Measurements from ENCODE around the gene PRKCD.

PRKCD gene

DNA sequence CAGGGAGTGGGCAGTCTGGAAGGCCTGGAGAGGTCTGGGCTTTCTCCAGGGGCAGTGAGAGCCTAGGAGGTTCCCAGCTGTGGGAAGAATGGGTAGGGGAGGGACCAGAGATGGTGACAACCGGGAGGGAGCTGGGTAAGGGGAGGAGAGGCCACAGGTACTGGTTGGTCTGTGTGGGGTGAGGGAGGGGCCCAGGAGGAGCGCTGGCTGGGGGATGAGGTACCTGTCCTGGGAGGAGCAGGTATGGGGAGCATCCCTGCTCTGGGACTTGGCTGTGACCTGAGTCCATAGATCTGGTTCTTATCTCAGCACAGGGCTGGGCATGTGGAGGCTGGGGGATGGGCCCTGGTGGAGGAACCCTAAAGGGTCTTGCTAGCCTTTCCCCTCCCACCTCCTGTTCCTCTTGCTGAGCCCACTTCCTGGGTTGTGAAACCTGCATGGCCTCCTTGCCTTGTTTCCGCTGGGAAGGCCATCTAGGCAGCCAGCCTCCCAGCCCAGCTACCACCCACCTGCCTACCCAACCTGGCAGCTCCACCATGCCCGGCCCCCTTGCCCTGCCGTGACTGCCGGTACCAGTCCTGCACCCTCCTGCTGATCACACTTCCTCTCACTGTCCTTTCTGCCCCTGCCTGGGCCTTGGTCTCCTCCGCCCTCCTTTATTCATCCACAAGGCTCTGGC is 11.0 kb downstream of the PRKCD start:
- DNase-seq, result no peak

GRCh38 chr3:53173107-53173506 is 12.1 kb downstream of the PRKCD start:
- DNase-seq, result no peak

GRCh38 chr3:53174346-53175250 is 13.6 kb downstream of the PRKCD start:
- no peak for DNase-seq

- DNase-seq, result no peak
Measured at GRCh38 chr3:53175613-53176540, 14.9 kb downstream of the PRKCD start.

- DNase-seq, result no peak
Measured at GRCh38 chr3:53178246-53178645, 17.2 kb downstream of the PRKCD start.

DNA sequence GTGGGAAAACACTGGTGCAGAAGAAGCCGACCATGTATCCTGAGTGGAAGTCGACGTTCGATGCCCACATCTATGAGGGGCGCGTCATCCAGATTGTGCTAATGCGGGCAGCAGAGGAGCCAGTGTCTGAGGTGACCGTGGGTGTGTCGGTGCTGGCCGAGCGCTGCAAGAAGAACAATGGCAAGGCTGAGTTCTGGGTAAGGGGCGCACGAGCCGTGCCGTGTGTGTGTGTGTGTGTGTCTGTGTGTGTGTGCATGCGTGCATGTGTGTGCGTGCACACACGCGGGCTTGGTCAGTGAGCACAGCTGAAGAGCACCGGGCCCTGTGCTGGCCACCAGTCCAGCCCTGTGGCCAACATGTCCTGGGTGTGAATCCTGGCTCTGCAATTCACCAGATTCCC is 18.6 kb downstream of the PRKCD start:
- DNase-seq, result no peak

DNA sequence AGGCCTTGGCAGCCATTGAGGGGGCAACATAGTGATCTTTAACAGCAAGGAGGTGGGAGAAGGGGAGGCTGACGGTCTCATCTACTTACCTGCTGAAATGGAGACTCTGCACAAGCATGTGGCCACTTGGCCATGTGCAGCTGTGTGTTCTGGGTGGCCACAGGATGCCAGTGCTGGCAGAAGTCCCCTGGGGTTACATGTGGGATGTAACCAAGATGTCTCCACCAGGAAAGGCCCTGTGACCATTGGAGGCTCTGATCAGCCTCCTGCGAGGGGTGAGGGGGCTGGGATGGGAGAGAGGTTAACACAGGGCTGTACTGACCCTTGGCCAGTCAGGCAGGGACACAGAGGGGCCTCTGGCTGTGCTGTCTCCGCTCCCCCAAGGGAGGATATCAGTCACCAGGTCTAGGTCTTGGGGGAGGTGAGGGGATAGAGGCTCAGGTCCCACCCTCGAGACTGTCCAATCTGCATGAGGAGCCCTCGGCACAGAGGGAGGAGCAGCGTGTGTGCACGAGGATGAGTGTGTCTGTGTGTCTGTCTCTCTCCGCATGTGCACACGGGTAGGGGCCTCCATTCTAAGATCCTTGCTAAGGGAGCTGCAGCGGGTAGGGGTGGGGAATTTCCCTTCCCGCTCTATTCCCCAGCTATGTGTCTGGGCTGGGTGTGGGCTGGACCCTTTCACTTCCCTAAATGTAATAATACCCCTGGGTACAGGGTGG is 19.5 kb downstream of the PRKCD start:
- DNase-seq, result no peak

- no peak for DNase-seq
Measured at GRCh38 chr3:53181024-53181371, 20.0 kb downstream of the PRKCD start.

DNA sequence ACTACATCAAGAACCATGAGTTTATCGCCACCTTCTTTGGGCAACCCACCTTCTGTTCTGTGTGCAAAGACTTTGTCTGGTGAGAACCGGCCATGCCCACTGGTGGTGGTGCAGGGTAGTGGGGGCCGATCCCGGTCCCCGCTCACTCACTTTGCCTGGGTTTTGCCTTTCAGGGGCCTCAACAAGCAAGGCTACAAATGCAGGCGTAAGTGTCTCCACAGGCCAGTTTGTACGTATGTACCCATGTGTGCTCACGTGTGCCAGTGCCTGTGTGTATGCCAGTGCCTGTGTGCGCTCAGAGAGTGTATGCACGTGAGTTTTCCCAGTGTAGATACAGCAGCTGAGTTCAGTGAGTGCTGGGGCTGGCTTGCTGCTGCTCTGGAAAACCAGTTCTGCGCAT is 20.5 kb downstream of the PRKCD start:
- no peak for DNase-seq

GRCh38 chr3:53182764-53183355 is 21.9 kb downstream of the PRKCD start:
- DNase-seq, result no peak

DNA sequence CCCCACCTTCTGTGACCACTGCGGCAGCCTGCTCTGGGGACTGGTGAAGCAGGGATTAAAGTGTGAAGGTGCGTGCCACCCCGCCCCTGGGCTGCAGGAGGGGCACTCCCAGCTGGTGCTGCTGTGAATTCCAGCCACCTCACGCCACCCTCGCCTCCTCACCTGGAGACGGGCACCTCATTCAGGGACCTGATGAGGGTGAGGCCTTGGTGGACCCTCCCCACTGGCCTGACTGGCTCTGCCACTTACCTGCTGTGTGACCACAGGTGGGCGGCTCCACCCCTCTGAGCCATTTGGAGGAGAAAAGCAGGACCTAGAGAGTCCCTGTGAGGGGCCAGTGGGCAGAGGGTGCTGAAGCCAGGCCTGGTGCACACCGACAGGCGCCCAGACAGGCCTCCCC is 22.5 kb downstream of the PRKCD start:
- no peak for DNase-seq

DNA sequence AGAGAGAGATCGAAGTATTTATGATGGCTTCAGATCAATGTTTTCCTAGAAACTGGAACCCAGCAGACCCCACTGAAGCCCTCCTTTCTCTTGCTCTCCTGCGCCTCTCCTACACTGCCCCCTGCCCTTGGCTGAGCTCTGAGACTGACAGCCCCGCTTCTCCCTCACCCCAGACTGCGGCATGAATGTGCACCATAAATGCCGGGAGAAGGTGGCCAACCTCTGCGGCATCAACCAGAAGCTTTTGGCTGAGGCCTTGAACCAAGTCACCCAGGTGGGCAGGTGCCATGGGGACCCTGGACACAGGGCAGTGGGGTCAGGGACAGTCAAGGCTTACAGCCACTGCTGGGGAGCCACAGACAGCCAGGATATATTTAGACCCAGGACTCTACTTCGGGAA is 23.7 kb downstream of the PRKCD start:
- no peak for DNase-seq

DNA sequence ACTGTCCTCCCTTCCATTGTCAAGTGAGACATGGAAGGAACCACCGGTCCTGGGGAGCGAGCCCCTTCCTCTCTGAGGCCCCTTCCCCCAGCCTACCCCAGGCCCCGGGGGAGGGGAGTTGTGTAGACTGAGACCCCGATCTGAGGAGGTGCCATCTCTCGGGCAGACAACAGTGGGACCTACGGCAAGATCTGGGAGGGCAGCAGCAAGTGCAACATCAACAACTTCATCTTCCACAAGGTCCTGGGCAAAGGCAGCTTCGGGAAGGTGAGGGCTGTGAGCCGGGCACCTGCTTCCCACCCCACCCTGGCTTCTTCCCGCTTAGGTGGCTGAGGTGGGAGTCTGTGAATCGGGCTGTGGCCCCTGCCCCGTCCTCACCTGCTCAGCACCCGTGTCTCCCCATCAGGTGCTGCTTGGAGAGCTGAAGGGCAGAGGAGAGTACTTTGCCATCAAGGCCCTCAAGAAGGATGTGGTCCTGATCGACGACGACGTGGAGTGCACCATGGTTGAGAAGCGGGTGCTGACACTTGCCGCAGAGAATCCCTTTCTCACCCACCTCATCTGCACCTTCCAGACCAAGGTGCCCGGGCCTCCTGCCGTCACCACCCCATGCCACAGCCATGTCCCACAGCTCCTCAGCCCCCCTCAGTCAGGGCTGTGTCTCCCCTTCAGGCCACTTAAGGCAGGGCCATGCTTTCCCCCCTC is 24.9 kb downstream of the PRKCD start:
- DNase-seq, result no peak

GRCh38 chr3:53186726-53187125 is 25.7 kb downstream of the PRKCD start:
- DNase-seq, result no peak

DNA sequence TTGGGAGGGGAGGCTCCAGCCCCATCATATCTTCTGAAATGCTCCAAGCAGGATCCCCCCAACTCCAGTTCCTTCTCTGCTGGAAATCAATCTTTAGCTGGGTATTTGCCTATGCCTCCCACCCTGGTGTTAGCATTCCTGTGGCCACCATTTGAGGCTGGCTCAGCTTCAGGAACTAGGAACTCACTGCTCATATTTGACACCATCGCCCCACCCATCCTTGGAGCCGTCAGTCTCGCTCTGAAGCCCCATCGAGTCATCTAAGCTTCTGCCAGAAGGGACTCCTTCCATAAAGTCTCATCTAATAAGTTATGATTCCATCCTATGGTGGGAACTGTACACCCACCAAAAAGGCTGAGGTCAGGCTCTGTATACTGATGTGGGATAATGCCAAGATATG is 26.4 kb downstream of the PRKCD start:
- no peak for DNase-seq

DNA sequence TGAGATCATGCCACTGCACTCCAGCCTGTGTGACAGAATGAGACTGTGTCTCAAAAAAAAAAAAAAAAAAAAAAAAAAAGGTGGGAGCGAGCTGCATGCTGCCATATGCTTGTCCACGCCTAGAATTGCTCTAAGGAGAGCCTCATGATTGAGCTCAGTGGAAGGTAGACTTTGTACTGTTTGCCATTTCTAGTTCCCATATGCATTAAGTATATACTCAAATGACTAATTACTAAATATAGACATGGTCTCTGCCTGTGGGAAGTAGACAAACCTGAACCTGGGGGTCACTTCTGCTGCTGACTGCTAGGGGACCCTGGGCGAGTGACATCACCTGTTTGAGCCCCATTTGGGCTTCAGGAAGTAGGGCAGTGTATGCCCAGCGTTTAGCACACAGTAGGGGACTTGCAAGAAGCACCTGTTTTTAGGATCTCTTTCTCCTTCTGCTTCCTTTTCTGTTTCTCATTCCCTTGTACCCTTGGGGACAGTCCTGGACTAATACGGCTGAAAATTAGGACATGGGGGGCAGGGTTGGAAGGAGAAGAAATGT is 27.2 kb downstream of the PRKCD start:
- DNase-seq, result no peak

DNA sequence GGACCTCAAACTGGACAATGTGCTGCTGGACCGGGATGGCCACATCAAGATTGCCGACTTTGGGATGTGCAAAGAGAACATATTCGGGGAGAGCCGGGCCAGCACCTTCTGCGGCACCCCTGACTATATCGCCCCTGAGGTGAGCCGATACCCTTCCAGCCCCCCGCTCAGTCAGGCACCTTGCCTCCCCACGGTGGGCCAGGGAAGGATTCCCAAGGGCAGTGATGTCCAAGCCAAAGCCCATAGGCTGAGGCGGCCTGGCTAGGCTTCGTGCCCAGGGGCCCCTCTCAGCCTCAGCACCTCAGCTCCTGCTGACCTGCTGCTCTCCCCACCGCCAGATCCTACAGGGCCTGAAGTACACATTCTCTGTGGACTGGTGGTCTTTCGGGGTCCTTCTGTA is 27.7 kb downstream of the PRKCD start:
- DNase-seq, result no peak

DNA sequence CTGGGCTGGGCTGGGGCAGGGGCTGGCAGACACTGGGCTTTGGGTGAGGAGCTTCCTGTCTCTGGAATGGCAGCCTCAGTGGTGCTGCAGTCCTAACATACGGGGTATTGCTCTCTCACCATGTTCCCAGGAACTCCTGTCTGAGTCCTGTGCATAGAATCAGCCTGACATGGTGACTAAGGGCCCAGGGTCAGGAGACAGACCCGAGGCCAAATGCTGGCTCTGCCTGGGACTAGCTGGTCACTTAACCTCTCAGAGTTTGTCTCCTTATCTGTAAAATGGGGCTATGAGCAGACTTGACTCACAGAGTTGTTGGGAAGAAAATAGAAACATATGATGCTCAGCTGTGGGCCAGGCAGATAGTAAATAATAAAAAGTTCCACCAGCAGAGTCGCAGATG is 28.3 kb downstream of the PRKCD start:
- no peak for DNase-seq

DNA sequence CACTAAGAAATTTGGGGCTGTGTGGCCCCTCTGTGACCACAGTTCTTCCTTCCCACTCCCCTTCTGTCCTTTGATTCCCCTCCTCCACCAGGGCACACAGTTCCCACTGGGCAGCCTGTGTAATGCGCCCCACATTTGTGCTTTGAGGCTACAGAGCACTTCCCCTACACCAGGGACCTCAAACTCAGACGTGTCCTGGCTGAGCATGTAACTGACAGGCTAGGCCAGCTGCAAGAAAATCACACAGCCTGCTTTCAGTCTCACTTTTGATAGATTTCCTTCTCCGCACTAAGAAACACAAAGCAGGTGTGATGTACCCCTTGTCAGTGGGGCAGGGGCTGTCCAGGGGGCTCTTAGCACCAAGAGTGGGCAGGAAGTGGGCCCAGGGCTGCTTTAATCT is 29.6 kb downstream of the PRKCD start:
- DNase-seq, result no peak

- DNase-seq, result no peak
Measured at GRCh38 chr3:53191836-53192480, 30.9 kb downstream of the PRKCD start.

DNA sequence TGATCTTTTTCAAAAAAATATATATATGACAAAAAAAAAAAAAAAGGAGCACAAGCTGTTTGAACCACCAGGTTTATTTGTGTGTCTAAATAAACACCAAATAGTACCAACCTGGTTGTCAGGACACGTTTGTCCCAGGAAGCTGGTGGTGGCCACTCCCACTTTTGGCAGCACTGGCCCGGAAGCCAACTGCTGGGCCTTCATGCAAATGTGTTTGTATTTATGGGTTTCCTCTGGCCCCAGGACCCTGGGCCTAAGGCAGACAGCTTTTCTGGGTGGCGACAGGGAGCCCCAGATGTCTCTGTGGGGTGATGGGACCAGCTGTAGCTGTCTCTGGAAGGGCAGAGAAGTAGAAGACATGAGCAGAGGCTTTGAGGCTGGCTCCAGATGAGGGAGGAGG is 31.6 kb downstream of the PRKCD start:
- DNase-seq, result no peak

Data from NCI-H82 (cell line).